GM23338 (cell line): ENCODE data around the gene STX10.

ENCODE experiments used
- CREB1 ChIP-seq: fragments of 250-450 bp; sonication (Bioruptor Pico); IDR thresholded peaks from 2 replicates; pipeline ENCODE4 v1.5.0; 2020; ENCODE audit warnings: low read depth, mild to moderate bottlenecking, moderate library complexity
- CTCF ChIP-seq, 2 experiments: fragments of 200-600 bp in 1 of 2; sonication (generic) in 1 of 2; conservative IDR thresholded peaks; 2 replicates each; pipeline versions ENCODE4 v1.5.1 to v1.6.1; 2016 to 2017; ENCODE audit warnings: antibody characterized with exemption in 2 of 2, low read depth in 2 of 2, mild to moderate bottlenecking in 2 of 2, moderate library complexity in 1 of 2
- ETS1 ChIP-seq: IDR thresholded peaks from 2 replicates; pipeline ENCODE4 v1.6.1; 2016; ENCODE audit warnings: antibody characterized with exemption
- EZH2 ChIP-seq: fragments of 200-600 bp; sonication (generic); IDR thresholded peaks from one replicate; pipeline ENCODE4 v1.8.0; 2017; ENCODE audit warnings: antibody characterized with exemption, mild to moderate bottlenecking, low read depth; ENCODE audit not compliant: unreplicated experiment
- EZH2phosphoT487 ChIP-seq: fragments of 200-600 bp; sonication (generic); IDR thresholded peaks from one replicate; pipeline ENCODE4 v1.8.1; 2018; ENCODE audit warnings: antibody characterized with exemption; ENCODE audit not compliant: unreplicated experiment
- JUNB ChIP-seq: IDR thresholded peaks from one replicate; pipeline ENCODE4 v1.6.1; 2016; ENCODE audit warnings: antibody characterized with exemption; ENCODE audit not compliant: unreplicated experiment
- NANOG ChIP-seq: IDR thresholded peaks from 2 replicates; pipeline ENCODE4 v1.6.1; 2016; ENCODE audit warnings: antibody characterized with exemption, borderline replicate concordance
- POLR2AphosphoS5 ChIP-seq: IDR thresholded peaks from 2 replicates; pipeline ENCODE4 v1.6.1; 2016; ENCODE audit warnings: antibody characterized with exemption, low read depth
- REST ChIP-seq: IDR thresholded peaks from one replicate; pipeline ENCODE4 v1.6.1; 2018; ENCODE audit warnings: antibody characterized with exemption; ENCODE audit not compliant: unreplicated experiment
- STAT1 ChIP-seq: IDR thresholded peaks from one replicate; pipeline ENCODE4 v1.6.1; 2016; ENCODE audit warnings: antibody characterized with exemption; ENCODE audit not compliant: unreplicated experiment
- ZNF114 ChIP-seq: fragments of 250-450 bp; sonication (Bioruptor Pico); IDR thresholded peaks from 2 replicates; pipeline ENCODE4 v1.5.0; 2020; ENCODE audit warnings: mild to moderate bottlenecking, moderate library complexity
- ZNF331 ChIP-seq: fragments of 250-450 bp; sonication (Bioruptor Pico); IDR thresholded peaks from 2 replicates; pipeline ENCODE4 v1.5.0; 2020; ENCODE audit warnings: low read depth, mild to moderate bottlenecking, moderate library complexity

- TF ChIP-seq CTCF (conservative IDR thresholded peaks at IDR 0.05; ENCODE audit: low read depth in 2 of 2): no peak
- TF ChIP-seq JUNB: no peak
- no peak for TF ChIP-seq POLR2AphosphoS5
- no peak for TF ChIP-seq EZH2
- TF ChIP-seq REST: no peak
- no peak for TF ChIP-seq EZH2phosphoT487
- no peak for TF ChIP-seq ZNF331 (CRISPR knock-in tag)
- TF ChIP-seq ETS1: no peak
- TF ChIP-seq STAT1: no peak
- no peak for TF ChIP-seq NANOG
- no peak for TF ChIP-seq ZNF114 (CRISPR knock-in tag)
- no peak for TF ChIP-seq CREB1 (CRISPR knock-in tag)
Measured at GRCh38 chr19:13132471-13133180, 17.5 kb downstream of the STX10 start.
